WTC11 (cell line): Measurements from ENCODE around the gene LUM. TPM values are rescaled to one million over a fixed set of nuclear protein-coding genes. Genes with fewer than 3 reads are reported as not detected.

ENCODE experiments used
- ATAC-seq: fragments of 200-7000 bp; cut with Tn5 transposase; 2 replicates; pipeline ENCODE4 v1.10.0; 2021; ENCODE audit warnings: mild to moderate bottlenecking, moderate library complexity
- CTCF ChIA-PET: fragments of 300-600 bp; sonication (Branson Sonifier 250); formaldehyde crosslinking; loops from one replicate; lab custom pipeline; 2021; ENCODE audit warnings: antibody characterized with exemption; lab: Charles Lee
- POLR2A ChIA-PET: fragments of 350-600 bp; sonication (Branson Sonifier 250); formaldehyde crosslinking; loops from one replicate; lab custom pipeline; 2021; ENCODE audit warnings: antibody characterized with exemption; lab: Charles Lee
- DNase-seq: peaks from one replicate; pipeline ENCODE4 v3.0.0; 2021; ENCODE audit warnings: low spot score
- H3K27ac Mint-ChIP-seq: 2 replicates; pipeline ENCODE4 v1.8.0; 2021; ENCODE audit warnings: mixed read lengths
- H3K27me3 Mint-ChIP-seq: 2 replicates; pipeline ENCODE4 v1.8.0; 2021; ENCODE audit warnings: low read depth, mild to moderate bottlenecking, moderate library complexity, mixed read lengths
- H3K36me3 Mint-ChIP-seq: 2 replicates; pipeline ENCODE4 v1.8.0; 2021; ENCODE audit warnings: mixed read lengths
- H3K4me1 Mint-ChIP-seq: 2 replicates; pipeline ENCODE4 v1.8.0; 2022; ENCODE audit warnings: mixed read lengths
- H3K4me3 Mint-ChIP-seq: 2 replicates; pipeline ENCODE4 v1.8.0; 2021; ENCODE audit warnings: mild to moderate bottlenecking, moderate library complexity, mixed read lengths
- H3K9me3 Mint-ChIP-seq: 2 replicates; pipeline ENCODE4 v1.8.0; 2021; ENCODE audit warnings: mixed read lengths
- FOXJ3 ChIP-seq: sonication (generic); formaldehyde crosslinking; IDR thresholded peaks from 2 replicates; pipeline ENCODE4 v1.9.0; 2021; ENCODE audit warnings: missing genetic modification reagents, mild to moderate bottlenecking, borderline replicate concordance
- FOXK1 ChIP-seq: sonication (generic); formaldehyde crosslinking; IDR thresholded peaks from 2 replicates; pipeline ENCODE4 v1.8.0; 2022; ENCODE audit warnings: mild to moderate bottlenecking, moderate library complexity, missing genetic modification reagents
- FOXP1 ChIP-seq: sonication (generic); formaldehyde crosslinking; IDR thresholded peaks from 2 replicates; pipeline ENCODE4 v1.8.0; 2022; ENCODE audit warnings: missing genetic modification reagents, mild to moderate bottlenecking, moderate library complexity, borderline replicate concordance
- GABPB1 ChIP-seq: sonication (generic); formaldehyde crosslinking; IDR thresholded peaks from 2 replicates; pipeline ENCODE4 v1.8.1; 2023; ENCODE audit warnings: mild to moderate bottlenecking, missing genetic modification reagents
- JUN ChIP-seq: sonication (generic); formaldehyde crosslinking; IDR thresholded peaks from 2 replicates; pipeline ENCODE4 v1.8.0; 2023; ENCODE audit warnings: mild to moderate bottlenecking, missing genetic modification reagents
- TEAD1 ChIP-seq: sonication (generic); formaldehyde crosslinking; IDR thresholded peaks from 2 replicates; pipeline ENCODE4 v1.8.0; 2022; ENCODE audit warnings: mild to moderate bottlenecking, missing genetic modification reagents
- ZBTB21 ChIP-seq: sonication (generic); formaldehyde crosslinking; IDR thresholded peaks from 2 replicates; pipeline ENCODE4 v1.8.1; 2023; ENCODE audit warnings: mild to moderate bottlenecking, missing genetic modification reagents, borderline replicate concordance
- ZNF416 ChIP-seq: fragments of 250-450 bp; sonication (Bioruptor Pico); IDR thresholded peaks from 2 replicates; pipeline ENCODE4 v1.9.0; 2021; ENCODE audit warnings: mild to moderate bottlenecking, inconsistent platforms
- total RNA-seq: library from RNA; stranded (reverse); gene quantifications from 3 replicates; pipeline ENCODE4 v1.2.3, GENCODE V29; 2021
- TF ChIP-seq, protein P1 (sequence below): sonication (generic); formaldehyde crosslinking; IDR thresholded peaks from 2 replicates; pipeline ENCODE4 v1.8.0; 2023; ENCODE audit warnings: missing genetic modification reagents, mild to moderate bottlenecking, borderline replicate concordance
- TF ChIP-seq, protein P2 (sequence below): fragments of 250-450 bp; sonication (Bioruptor Pico); IDR thresholded peaks from 2 replicates; pipeline ENCODE4 v1.8.0; 2021; ENCODE audit warnings: mild to moderate bottlenecking
- TF ChIP-seq, protein P3 (sequence below): sonication (generic); formaldehyde crosslinking; IDR thresholded peaks from 2 replicates; pipeline ENCODE4 v1.8.1; 2023; ENCODE audit warnings: mild to moderate bottlenecking, missing genetic modification reagents, moderate library complexity
- TF ChIP-seq, protein P4 (sequence below): fragments of 250-450 bp; sonication (Bioruptor Pico); conservative IDR thresholded peaks from 2 replicates; pipeline ENCODE4 v1.9.0; 2021; ENCODE audit warnings: mild to moderate bottlenecking
- TF ChIP-seq, protein P5 (sequence below): fragments of 250-450 bp; sonication (Bioruptor Pico); IDR thresholded peaks from 2 replicates; pipeline ENCODE4 v1.9.0; 2021; ENCODE audit warnings: mild to moderate bottlenecking
- TF ChIP-seq, protein P6 (sequence below): fragments of 250-450 bp; sonication (Bioruptor Pico); IDR thresholded peaks from 2 replicates; pipeline ENCODE4 v2.1.2; 2022; ENCODE audit warnings: mild to moderate bottlenecking, moderate library complexity
- TF ChIP-seq, protein P7 (sequence below): fragments of 250-450 bp; sonication (Bioruptor Pico); IDR thresholded peaks from 2 replicates; pipeline ENCODE4 v1.9.0; 2021; ENCODE audit warnings: mild to moderate bottlenecking, borderline replicate concordance
- TF ChIP-seq, protein P8 (sequence below): sonication (generic); formaldehyde crosslinking; IDR thresholded peaks from 2 replicates; pipeline ENCODE4 v1.8.1; 2022; ENCODE audit warnings: missing genetic modification reagents, borderline replicate concordance

The LUM gene
- total RNA-seq, 1 experiment from 2014 or later = 0.28 TPM

DNA sequence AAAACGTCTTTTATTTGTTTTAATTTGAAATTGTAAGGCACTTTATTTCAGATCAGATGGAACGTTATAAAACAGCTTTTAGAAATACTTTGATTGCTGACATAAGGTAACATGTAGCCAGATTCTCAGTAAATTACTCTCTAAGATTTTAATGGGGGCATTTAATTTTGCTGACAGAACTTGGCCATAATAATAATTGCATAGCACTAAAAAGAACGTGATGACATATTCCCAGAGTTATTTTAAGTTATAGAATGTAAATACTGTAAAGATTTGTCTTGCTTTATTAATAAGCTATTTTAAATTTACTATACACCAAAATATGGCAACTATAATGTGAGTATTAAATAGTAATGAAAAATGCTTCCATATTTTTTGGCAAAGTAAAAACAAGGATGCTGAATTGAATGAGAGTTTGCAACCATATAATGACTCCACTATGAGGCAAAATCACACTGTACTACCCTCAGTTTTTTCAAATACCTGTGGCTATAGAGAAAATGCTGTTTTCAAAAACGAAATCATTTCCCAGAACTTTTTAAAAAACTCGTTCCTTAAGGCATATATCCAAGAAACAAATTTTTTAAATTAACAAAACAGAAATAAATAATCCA, 876 bp downstream of the LUM start (continued):
- TF ChIP-seq, protein P1, sequence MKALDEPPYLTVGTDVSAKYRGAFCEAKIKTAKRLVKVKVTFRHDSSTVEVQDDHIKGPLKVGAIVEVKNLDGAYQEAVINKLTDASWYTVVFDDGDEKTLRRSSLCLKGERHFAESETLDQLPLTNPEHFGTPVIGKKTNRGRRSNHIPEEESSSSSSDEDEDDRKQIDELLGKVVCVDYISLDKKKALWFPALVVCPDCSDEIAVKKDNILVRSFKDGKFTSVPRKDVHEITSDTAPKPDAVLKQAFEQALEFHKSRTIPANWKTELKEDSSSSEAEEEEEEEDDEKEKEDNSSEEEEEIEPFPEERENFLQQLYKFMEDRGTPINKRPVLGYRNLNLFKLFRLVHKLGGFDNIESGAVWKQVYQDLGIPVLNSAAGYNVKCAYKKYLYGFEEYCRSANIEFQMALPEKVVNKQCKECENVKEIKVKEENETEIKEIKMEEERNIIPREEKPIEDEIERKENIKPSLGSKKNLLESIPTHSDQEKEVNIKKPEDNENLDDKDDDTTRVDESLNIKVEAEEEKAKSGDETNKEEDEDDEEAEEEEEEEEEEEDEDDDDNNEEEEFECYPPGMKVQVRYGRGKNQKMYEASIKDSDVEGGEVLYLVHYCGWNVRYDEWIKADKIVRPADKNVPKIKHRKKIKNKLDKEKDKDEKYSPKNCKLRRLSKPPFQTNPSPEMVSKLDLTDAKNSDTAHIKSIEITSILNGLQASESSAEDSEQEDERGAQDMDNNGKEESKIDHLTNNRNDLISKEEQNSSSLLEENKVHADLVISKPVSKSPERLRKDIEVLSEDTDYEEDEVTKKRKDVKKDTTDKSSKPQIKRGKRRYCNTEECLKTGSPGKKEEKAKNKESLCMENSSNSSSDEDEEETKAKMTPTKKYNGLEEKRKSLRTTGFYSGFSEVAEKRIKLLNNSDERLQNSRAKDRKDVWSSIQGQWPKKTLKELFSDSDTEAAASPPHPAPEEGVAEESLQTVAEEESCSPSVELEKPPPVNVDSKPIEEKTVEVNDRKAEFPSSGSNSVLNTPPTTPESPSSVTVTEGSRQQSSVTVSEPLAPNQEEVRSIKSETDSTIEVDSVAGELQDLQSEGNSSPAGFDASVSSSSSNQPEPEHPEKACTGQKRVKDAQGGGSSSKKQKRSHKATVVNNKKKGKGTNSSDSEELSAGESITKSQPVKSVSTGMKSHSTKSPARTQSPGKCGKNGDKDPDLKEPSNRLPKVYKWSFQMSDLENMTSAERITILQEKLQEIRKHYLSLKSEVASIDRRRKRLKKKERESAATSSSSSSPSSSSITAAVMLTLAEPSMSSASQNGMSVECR (CRISPR knock-in tag) = no peak
- no peak for TF ChIP-seq TEAD1 (CRISPR knock-in tag)

DNA sequence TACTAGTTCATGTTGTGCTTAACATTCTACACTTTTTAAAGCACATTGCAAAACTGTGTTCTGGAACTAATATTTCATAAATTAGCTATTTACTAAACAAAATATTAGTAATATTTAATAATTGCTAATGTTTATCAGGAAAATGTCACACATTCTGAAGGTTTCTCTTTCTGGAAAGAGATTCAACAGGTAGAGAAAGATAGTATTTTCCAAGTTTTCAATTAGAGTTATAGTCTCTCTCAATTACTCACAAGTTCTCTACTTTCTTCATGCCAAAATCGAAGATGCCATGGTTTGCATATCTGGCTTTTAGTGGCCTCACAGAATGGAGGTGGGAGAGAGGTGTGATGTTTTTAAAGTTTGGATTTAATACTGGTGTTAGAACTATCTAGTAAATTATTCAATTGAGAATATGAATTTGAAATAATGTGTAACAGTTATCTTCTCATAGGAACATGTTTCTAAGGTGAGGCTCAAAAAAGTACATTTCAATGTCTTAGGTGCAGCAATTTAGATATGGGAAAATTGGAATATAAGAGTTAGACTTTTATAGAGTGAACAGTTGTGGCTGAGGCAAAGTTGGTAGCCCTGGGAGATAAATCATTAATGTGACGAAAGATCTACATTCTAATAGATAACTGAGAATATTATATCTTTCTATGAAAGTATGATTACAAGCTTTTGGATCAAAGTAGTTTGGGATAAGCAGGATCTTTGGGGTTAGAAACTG, 1.5 kb downstream of the LUM start:
- DNase-seq (no peak), ATAC-seq (no peak)
- Mint-ChIP-seq H3K27me3 (no peaks in the 10 kb centered on the region; the same call in 1 of the 2 replicates), H3K27ac (no peak overlapping the region), H3K4me1 (peaks cover 6% of the 10 kb centered on the region), H3K9me3 (no peaks in the 10 kb centered on the region), H3K4me3 (no peak overlapping the region), H3K36me3 (no peaks in the 10 kb centered on the region)
- ChIA-PET POLR2A (no interaction called here), CTCF (interaction anchor here (1.0 to 3.0 kb wide), 5 partner anchors 71 to 246 kb away, joined by 3 to 12 read pairs (median 8); no protein-coding TSS in a partner anchor)
- TF ChIP-seq, protein P2, sequence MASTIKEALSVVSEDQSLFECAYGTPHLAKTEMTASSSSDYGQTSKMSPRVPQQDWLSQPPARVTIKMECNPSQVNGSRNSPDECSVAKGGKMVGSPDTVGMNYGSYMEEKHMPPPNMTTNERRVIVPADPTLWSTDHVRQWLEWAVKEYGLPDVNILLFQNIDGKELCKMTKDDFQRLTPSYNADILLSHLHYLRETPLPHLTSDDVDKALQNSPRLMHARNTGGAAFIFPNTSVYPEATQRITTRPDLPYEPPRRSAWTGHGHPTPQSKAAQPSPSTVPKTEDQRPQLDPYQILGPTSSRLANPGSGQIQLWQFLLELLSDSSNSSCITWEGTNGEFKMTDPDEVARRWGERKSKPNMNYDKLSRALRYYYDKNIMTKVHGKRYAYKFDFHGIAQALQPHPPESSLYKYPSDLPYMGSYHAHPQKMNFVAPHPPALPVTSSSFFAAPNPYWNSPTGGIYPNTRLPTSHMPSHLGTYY (CRISPR knock-in tag) = no peak
- no peak for TF ChIP-seq FOXJ3 (CRISPR knock-in tag)
- TF ChIP-seq FOXP1 = no peak
- TF ChIP-seq FOXK1 = no peak
- no peak for TF ChIP-seq ZNF416 (CRISPR knock-in tag)
- no peak for TF ChIP-seq JUN (CRISPR knock-in tag)
- TF ChIP-seq, protein P3, sequence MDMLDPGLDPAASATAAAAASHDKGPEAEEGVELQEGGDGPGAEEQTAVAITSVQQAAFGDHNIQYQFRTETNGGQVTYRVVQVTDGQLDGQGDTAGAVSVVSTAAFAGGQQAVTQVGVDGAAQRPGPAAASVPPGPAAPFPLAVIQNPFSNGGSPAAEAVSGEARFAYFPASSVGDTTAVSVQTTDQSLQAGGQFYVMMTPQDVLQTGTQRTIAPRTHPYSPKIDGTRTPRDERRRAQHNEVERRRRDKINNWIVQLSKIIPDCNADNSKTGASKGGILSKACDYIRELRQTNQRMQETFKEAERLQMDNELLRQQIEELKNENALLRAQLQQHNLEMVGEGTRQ (CRISPR knock-in tag) = no peak
- TF ChIP-seq, protein P4, sequence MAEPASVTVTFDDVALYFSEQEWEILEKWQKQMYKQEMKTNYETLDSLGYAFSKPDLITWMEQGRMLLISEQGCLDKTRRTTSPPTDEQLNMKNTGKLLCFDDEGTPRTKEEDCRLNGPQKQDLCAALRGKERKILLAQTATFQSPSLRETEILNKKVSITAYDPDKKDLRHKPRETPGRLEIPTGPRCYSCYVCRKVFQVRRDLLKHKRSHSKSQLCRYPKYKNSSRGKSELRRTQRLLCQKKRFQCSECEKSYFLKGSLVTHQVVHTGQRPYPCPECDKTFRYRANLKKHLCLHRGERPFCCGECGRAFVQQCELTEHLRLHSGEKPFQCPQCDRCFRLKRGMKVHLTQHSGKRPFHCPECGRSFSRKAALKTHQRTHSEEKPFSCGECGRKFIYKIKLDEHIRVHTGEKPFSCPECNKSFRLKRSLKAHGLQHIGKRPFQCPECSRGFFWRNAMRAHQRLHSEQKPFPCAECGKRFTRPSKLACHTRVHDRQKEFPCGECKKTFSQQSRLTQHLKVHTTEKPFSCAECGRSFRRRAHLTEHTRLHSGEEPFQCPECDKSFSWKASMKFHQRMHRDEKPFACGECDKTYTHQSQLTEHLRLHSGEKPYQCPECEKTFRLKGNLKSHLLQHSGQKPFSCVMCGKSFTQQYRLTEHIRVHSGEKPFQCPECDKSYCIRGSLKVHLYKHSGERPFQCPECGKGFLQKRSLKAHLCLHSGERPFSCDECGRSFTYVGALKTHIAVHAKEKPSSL (CRISPR knock-in tag) = no peak
- TF ChIP-seq, protein P5, sequence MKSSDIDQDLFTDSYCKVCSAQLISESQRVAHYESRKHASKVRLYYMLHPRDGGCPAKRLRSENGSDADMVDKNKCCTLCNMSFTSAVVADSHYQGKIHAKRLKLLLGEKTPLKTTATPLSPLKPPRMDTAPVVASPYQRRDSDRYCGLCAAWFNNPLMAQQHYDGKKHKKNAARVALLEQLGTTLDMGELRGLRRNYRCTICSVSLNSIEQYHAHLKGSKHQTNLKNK (CRISPR knock-in tag) = no peak
- no peak for TF ChIP-seq ZBTB21 (CRISPR knock-in tag)
- TF ChIP-seq, protein P6, sequence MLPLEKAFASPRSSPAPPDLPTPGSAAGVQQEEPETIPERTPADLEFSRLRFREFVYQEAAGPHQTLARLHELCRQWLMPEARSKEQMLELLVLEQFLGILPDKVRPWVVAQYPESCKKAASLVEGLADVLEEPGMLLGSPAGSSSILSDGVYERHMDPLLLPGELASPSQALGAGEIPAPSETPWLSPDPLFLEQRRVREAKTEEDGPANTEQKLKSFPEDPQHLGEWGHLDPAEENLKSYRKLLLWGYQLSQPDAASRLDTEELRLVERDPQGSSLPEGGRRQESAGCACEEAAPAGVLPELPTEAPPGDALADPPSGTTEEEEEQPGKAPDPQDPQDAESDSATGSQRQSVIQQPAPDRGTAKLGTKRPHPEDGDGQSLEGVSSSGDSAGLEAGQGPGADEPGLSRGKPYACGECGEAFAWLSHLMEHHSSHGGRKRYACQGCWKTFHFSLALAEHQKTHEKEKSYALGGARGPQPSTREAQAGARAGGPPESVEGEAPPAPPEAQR (CRISPR knock-in tag) = no peak
- no peak for TF ChIP-seq GABPB1 (CRISPR knock-in tag)
- TF ChIP-seq, protein P7, sequence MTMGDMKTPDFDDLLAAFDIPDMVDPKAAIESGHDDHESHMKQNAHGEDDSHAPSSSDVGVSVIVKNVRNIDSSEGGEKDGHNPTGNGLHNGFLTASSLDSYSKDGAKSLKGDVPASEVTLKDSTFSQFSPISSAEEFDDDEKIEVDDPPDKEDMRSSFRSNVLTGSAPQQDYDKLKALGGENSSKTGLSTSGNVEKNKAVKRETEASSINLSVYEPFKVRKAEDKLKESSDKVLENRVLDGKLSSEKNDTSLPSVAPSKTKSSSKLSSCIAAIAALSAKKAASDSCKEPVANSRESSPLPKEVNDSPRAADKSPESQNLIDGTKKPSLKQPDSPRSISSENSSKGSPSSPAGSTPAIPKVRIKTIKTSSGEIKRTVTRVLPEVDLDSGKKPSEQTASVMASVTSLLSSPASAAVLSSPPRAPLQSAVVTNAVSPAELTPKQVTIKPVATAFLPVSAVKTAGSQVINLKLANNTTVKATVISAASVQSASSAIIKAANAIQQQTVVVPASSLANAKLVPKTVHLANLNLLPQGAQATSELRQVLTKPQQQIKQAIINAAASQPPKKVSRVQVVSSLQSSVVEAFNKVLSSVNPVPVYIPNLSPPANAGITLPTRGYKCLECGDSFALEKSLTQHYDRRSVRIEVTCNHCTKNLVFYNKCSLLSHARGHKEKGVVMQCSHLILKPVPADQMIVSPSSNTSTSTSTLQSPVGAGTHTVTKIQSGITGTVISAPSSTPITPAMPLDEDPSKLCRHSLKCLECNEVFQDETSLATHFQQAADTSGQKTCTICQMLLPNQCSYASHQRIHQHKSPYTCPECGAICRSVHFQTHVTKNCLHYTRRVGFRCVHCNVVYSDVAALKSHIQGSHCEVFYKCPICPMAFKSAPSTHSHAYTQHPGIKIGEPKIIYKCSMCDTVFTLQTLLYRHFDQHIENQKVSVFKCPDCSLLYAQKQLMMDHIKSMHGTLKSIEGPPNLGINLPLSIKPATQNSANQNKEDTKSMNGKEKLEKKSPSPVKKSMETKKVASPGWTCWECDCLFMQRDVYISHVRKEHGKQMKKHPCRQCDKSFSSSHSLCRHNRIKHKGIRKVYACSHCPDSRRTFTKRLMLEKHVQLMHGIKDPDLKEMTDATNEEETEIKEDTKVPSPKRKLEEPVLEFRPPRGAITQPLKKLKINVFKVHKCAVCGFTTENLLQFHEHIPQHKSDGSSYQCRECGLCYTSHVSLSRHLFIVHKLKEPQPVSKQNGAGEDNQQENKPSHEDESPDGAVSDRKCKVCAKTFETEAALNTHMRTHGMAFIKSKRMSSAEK (CRISPR knock-in tag) = no peak
- TF ChIP-seq, protein P8, sequence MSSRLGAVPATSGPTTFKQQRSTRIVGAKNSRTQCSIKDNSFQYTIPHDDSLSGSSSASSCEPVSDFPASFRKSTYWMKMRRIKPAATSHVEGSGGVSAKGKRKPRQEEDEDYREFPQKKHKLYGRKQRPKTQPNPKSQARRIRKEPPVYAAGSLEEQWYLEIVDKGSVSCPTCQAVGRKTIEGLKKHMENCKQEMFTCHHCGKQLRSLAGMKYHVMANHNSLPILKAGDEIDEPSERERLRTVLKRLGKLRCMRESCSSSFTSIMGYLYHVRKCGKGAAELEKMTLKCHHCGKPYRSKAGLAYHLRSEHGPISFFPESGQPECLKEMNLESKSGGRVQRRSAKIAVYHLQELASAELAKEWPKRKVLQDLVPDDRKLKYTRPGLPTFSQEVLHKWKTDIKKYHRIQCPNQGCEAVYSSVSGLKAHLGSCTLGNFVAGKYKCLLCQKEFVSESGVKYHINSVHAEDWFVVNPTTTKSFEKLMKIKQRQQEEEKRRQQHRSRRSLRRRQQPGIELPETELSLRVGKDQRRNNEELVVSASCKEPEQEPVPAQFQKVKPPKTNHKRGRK (CRISPR knock-in tag) = no peak
